K562 (cell line): Measurements from ENCODE around the gene NLRP4. TPM values are rescaled to one million over a fixed set of nuclear protein-coding genes. Genes with fewer than 3 reads are reported as not detected.

ENCODE experiments used
- ATAC-seq: fragments of 200-7000 bp; cut with Tn5 transposase; 3 replicates; pipeline ENCODE4 v1.9.1; 2020; ENCODE audit warnings: moderate library complexity
- BruUV-seq: library from RNA; stranded (reverse); fragments of 400-500 nt; replicated peaks from 2 replicates; lab custom pipeline; 2021; lab: Mats Ljungman, UMichigan
- CTCF ChIA-PET: fragments of 300-600 bp; formaldehyde crosslinking; extraction: SDS; loops from one replicate; lab custom pipeline; 2021; ENCODE audit warnings: low intra/inter-chr PET ratio; lab: Yijun Ruan, JAX
- POLR2A ChIA-PET: fragments of 300-600, 350-650 bp; sonication (Branson Sonifier 250); formaldehyde crosslinking; extraction: SDS; loops from one replicate; lab custom pipeline; 2021; ENCODE audit warnings: antibody characterized with exemption, inconsistent platforms; lab: Yijun Ruan, JAX
- DNase-seq, 4 experiments: peaks; one replicate each; pipeline versions ENCODE4 v3.0.0 to v3.0.0-alpha.2; 2011 to 2018; ENCODE audit warnings: low spot score in 3 of 4, mixed read lengths in 3 of 4; ENCODE audit errors: extremely low read depth in 1 of 4
- FAIRE-seq: peaks from 2 replicates; lab custom pipeline; 2011; peaks lifted over from hg19 to GRCh38; lab: Jason Lieb, UNC
- H2AFZ ChIP-seq: 2 replicates; pipeline ENCODE4 v1.6.0; 2011; ENCODE audit warnings: low read depth, low read length, control low read depth, inconsistent platforms
- H3K27ac ChIP-seq: fragments of 200-600 bp; 3 replicates; pipeline ENCODE4 v1.8.0; 2011; ENCODE audit warnings: low read depth, mild to moderate bottlenecking, control low read depth, inconsistent platforms, low read length, moderate library complexity, mixed read lengths; ENCODE audit errors: extremely low read depth
- H3K27me3 ChIP-seq, 2 experiments: fragments of 300-600 bp in 1 of 2; 2 replicates in 1 of 2; 3 replicates in 1 of 2; pipeline versions ENCODE4 v1.6.0 to v1.8.0; 2011; ENCODE audit warnings: inconsistent platforms in 2 of 2, low read length in 2 of 2, mild to moderate bottlenecking in 1 of 2, mixed read lengths in 1 of 2, moderate library complexity in 1 of 2; ENCODE audit not compliant: control insufficient read depth in 2 of 2, insufficient read depth in 2 of 2
- H3K36me3 ChIP-seq: fragments of 300-600 bp; 3 replicates; pipeline ENCODE4 v1.8.0; 2011; ENCODE audit warnings: mild to moderate bottlenecking, low read length, inconsistent platforms; ENCODE audit not compliant: control insufficient read depth, insufficient read depth
- H3K4me1 ChIP-seq, 2 experiments: fragments of 200-600 bp in 1 of 2; replicated peaks in 1 of 2; 2 replicates in 1 of 2; 3 replicates in 1 of 2; pipeline versions ENCODE4 v1.5.1 to v1.8.0; 2011; ENCODE audit warnings: inconsistent platforms in 2 of 2, low read length in 2 of 2, mild to moderate bottlenecking in 1 of 2, mixed read lengths in 1 of 2, moderate library complexity in 1 of 2; ENCODE audit not compliant: control insufficient read depth in 2 of 2, insufficient read depth in 2 of 2
- H3K4me2 ChIP-seq: 2 replicates; pipeline ENCODE4 v1.6.1; 2011; ENCODE audit warnings: low read length, control low read depth, inconsistent platforms, mixed read lengths; ENCODE audit not compliant: insufficient read depth
- H3K4me3 ChIP-seq: fragments of 200-600 bp; sonication (generic), shearing (Covaris generic); 2 replicates; pipeline ENCODE4 v1.5.1; 2016; ENCODE audit warnings: control low read depth, inconsistent platforms
- H3K79me2 ChIP-seq: fragments of 200-600 bp; 3 replicates; pipeline ENCODE4 v1.8.0; 2011; ENCODE audit warnings: low read length, inconsistent platforms; ENCODE audit not compliant: control insufficient read depth, insufficient read depth
- H3K9ac ChIP-seq, 2 experiments: 2 replicates each; pipeline versions ENCODE4 v1.6.0 to v1.6.1; 2011; ENCODE audit warnings: low read depth in 2 of 2, low read length in 2 of 2, control low read depth in 1 of 2, inconsistent platforms in 1 of 2, mild to moderate bottlenecking in 1 of 2, mixed read lengths in 1 of 2; ENCODE audit not compliant: insufficient read depth in 1 of 2
- H3K9me1 ChIP-seq: one replicate; pipeline ENCODE4 v1.6.0; 2011; ENCODE audit warnings: inconsistent platforms, mild to moderate bottlenecking, low read length, moderate library complexity; ENCODE audit not compliant: control insufficient read depth, insufficient read depth
- H3K9me3 ChIP-seq: replicated peaks from 2 replicates; pipeline ENCODE4 v1.5.1; 2011; ENCODE audit warnings: low read depth, low read length, inconsistent platforms; ENCODE audit not compliant: control insufficient read depth, insufficient read depth
- H4K20me1 ChIP-seq: replicated peaks from 2 replicates; pipeline ENCODE4 v1.6.1; 2011; ENCODE audit warnings: low read length, inconsistent platforms, mixed read lengths; ENCODE audit not compliant: control insufficient read depth, insufficient read depth
- BCLAF1 ChIP-seq, 2 experiments: fragments of 450-650 bp in 1 of 2; IDR thresholded peaks; 2 replicates each; pipeline ENCODE4 v1.6.1; 2011 to 2017; ENCODE audit warnings: low read depth in 2 of 2, antibody characterized with exemption in 1 of 2, borderline replicate concordance in 1 of 2, low read length in 1 of 2, mild to moderate bottlenecking in 1 of 2, mixed read lengths in 1 of 2; ENCODE audit not compliant: control insufficient read depth in 1 of 2
- CBFA2T2 ChIP-seq: fragments of 450-650 bp; conservative IDR thresholded peaks from 2 replicates; pipeline ENCODE4 v1.6.1; 2017; ENCODE audit warnings: mild to moderate bottlenecking
- CHD2 ChIP-seq: IDR thresholded peaks from 2 replicates; pipeline ENCODE4 v1.6.1; 2011; ENCODE audit warnings: low read depth, low read length
- DACH1 ChIP-seq: fragments of 450-650 bp; IDR thresholded peaks from 2 replicates; pipeline ENCODE4 v1.6.1; 2018; ENCODE audit not compliant: partially characterized antibody
- HMGN3 ChIP-seq: IDR thresholded peaks from 2 replicates; pipeline ENCODE4 v1.6.1; 2011; ENCODE audit warnings: borderline replicate concordance, low read depth, mild to moderate bottlenecking, mixed read lengths, low read length; ENCODE audit not compliant: insufficient read length; ENCODE audit errors: extremely low read depth
- KAT7 ChIP-seq: sonication (generic); formaldehyde crosslinking; IDR thresholded peaks from 2 replicates; pipeline ENCODE4 v1.8.0; 2022; ENCODE audit warnings: missing genetic modification reagents, mild to moderate bottlenecking, borderline replicate concordance
- MAFF ChIP-seq: IDR thresholded peaks from 2 replicates; pipeline ENCODE4 v1.6.1; 2012; ENCODE audit warnings: low read length, improper control_type of control experiment
- MCM3 ChIP-seq: fragments of 450-650 bp; IDR thresholded peaks from 2 replicates; pipeline ENCODE4 v1.6.1; 2016
- MEIS2 ChIP-seq: fragments of 450-650 bp; IDR thresholded peaks from 2 replicates; pipeline ENCODE4 v1.6.1; 2014; ENCODE audit warnings: mild to moderate bottlenecking; ENCODE audit not compliant: partially characterized antibody
- MLX ChIP-seq, 2 experiments: fragments of 450-650 bp in 1 of 2; sonication (generic) in 1 of 2; formaldehyde crosslinking; conservative IDR thresholded peaks; 2 replicates each; pipeline versions ENCODE4 v1.4.0 to v1.8.1; 2020 to 2022; ENCODE audit warnings: mild to moderate bottlenecking in 1 of 2, missing genetic modification reagents in 1 of 2
- MTA2 ChIP-seq: fragments of 450-650 bp; IDR thresholded peaks from 2 replicates; pipeline ENCODE4 v1.6.1; 2016; ENCODE audit warnings: low read depth
- SMARCB1 ChIP-seq: IDR thresholded peaks from 2 replicates; pipeline ENCODE4 v1.6.1; 2011; ENCODE audit warnings: improper control_type of control experiment, low read depth; ENCODE audit not compliant: insufficient read length
- SREBF2 ChIP-seq: sonication (generic); formaldehyde crosslinking; IDR thresholded peaks from 2 replicates; pipeline ENCODE4 v1.4.0; 2020; ENCODE audit warnings: mild to moderate bottlenecking, missing genetic modification reagents
- TAL1 ChIP-seq: fragments of 450-650 bp; IDR thresholded peaks from 2 replicates; pipeline ENCODE4 v1.6.1; 2016; ENCODE audit warnings: mild to moderate bottlenecking
- TARDBP ChIP-seq: fragments of 450-650 bp; IDR thresholded peaks from 2 replicates; pipeline ENCODE4 v1.6.1; 2016
- YBX1 ChIP-seq: fragments of 450-650 bp; IDR thresholded peaks from 2 replicates; pipeline ENCODE4 v1.7.1; 2016; ENCODE audit warnings: mild to moderate bottlenecking
- ZBTB17 ChIP-seq: fragments of 450-650 bp; formaldehyde crosslinking; IDR thresholded peaks from 2 replicates; pipeline ENCODE4 v1.4.0; 2020; ENCODE audit warnings: mild to moderate bottlenecking
- ZNF280B ChIP-seq: fragments of 250-450 bp; sonication (Bioruptor Pico); IDR thresholded peaks from 2 replicates; pipeline ENCODE4 v1.5.1; 2021; ENCODE audit warnings: mild to moderate bottlenecking
- ZNF655 ChIP-seq: fragments of 250-450 bp; sonication (Bioruptor Pico); IDR thresholded peaks from 2 replicates; pipeline ENCODE4 v1.5.0; 2021
- whole genome bisulfite sequencing: fragments of 100-300 bp; shearing (Covaris generic); methylation state at CpG from one replicate; pipeline ENCODE4 v1.1.6; 2016; ENCODE audit warnings: low coverage, mixed read lengths; ENCODE audit not compliant: insufficient coverage; ENCODE audit errors: missing lambda C conversion rate; 5-methylcytosine and 5-hydroxymethylcytosine counted together
- in situ Hi-C: fragments of 300-500 bp; cut with MboI; formaldehyde crosslinking; loops from 4 replicates; pipeline ENCODE4 v1.15.0; 2018; ENCODE audit warnings: inconsistent platforms, mixed read lengths
- intact Hi-C: fragments of 100-400 bp; cut with micrococcal nuclease; formaldehyde crosslinking; loops from 2 replicates; pipeline ENCODE4 v1.14.2; 2022
- polyA plus RNA-seq, 8 experiments: library from polyadenylated mRNA; depleted of rRNA in 4 of 8; stranded (reverse) in 5 of 8; unstranded in 3 of 8; fragments of >200 nt; fragmentation: Nextera tagmentation in 2 of 8; fragmentation: Illumina TruSeq in 1 of 8; extraction: Ambion mirVana in 2 of 8; extraction: Trizol in 1 of 8; gene quantifications; 2 replicates each; pipeline versions ENCODE4 v1.2.1 to v1.2.3, GENCODE V29; 2011 to 2014; ENCODE audit warnings: inconsistent platforms in 1 of 8, missing spikeins in 1 of 8
- total RNA-seq, 7 experiments: library from RNA; depleted of rRNA in 6 of 7; stranded (reverse); fragments of >200 nt in 6 of 7; fragmentation: Illumina TruSeq in 2 of 7; extraction: Trizol in 2 of 7; gene quantifications; 2 replicates each; pipeline versions ENCODE4 v1.2.1 to v1.2.3, GENCODE V29; 2011 to 2021; ENCODE audit warnings: low replicate concordance in 1 of 7

NLRP4 gene
- total and polyA plus RNA-seq, 9 of the 15 experiments (the other 6 are each of a cell fraction or from before 2014, with no cell fraction given): 0.03 to 0.14 (median 0.05) TPM; not detected in 3

GRCh38 chr19:55795021-55795420 lies 41.3 kb upstream of the NLRP4 start:
- H3K27me3 ChIP-seq: peaks cover 22 to 27% of the 10 kb centered on the region in 2 experiments
- H3K36me3 ChIP-seq: no peaks in the 10 kb centered on the region
- intact Hi-C loops (no loop called here), in situ Hi-C loops (no loop called here)
- no peaks in the 10 kb centered on the region for H3K9me3 ChIP-seq
- no peak overlapping the region for H2AFZ ChIP-seq
- ChIA-PET CTCF (interaction anchor here (0.6 kb wide), 1 partner anchor 8 kb away, joined by 3 read pairs; no protein-coding TSS in a partner anchor), POLR2A (interaction anchor here (0.7 kb wide), 2 partner anchors 1202 to 1240 kb away, joined by 3 read pairs; no protein-coding TSS in a partner anchor)
- BruUV-seq: no TSS peak
- no peak for ATAC-seq
- no peak for FAIRE-seq
- no peak overlapping the region for H3K27ac ChIP-seq
- H3K4me3 ChIP-seq: no peak overlapping the region
- no peaks in the 10 kb centered on the region for H4K20me1 ChIP-seq
- WGBS: 3% methylated on average over 8 of the region's 11 CpGs
- TF ChIP-seq DACH1: no peak
- no peak for TF ChIP-seq MLX (CRISPR knock-in tag; conservative IDR thresholded peaks at IDR 0.05)
- TF ChIP-seq SREBF2: no peak
- no peak for TF ChIP-seq YBX1
- no peak for TF ChIP-seq BCLAF1 (IDR thresholded peaks at IDR 0.05; ENCODE audit: borderline replicate concordance in 1 of 2, control insufficient read depth in 1 of 2, low read depth in 2 of 2, low read length in 1 of 2)
- no peak for TF ChIP-seq CHD2
- no peak for TF ChIP-seq TARDBP
- no peak for TF ChIP-seq ZNF280B (CRISPR knock-in tag)
- no peak for TF ChIP-seq MEIS2
- TF ChIP-seq TAL1: no peak
- no peak for TF ChIP-seq MTA2
- TF ChIP-seq HMGN3: no peak
- no peak for TF ChIP-seq ZBTB17 (CRISPR knock-in tag)
- TF ChIP-seq KAT7 (CRISPR knock-in tag): no peak
- no peak for TF ChIP-seq SMARCB1
- no peak for TF ChIP-seq CBFA2T2
- TF ChIP-seq MCM3: no peak
- no peak for TF ChIP-seq ZNF655 (CRISPR knock-in tag)
- TF ChIP-seq MAFF: no peak
- H3K79me2 ChIP-seq: no peaks in the 10 kb centered on the region
- DNase-seq: no peak
- no peak overlapping the region for H3K4me2 ChIP-seq
- H3K4me1 ChIP-seq: no peaks in the 10 kb centered on the region
- H3K9ac ChIP-seq: no peak overlapping the region
- no peaks in the 10 kb centered on the region for H3K9me1 ChIP-seq
